ENCODE results near the gene BAHCC1. TPM values are rescaled to one million over a fixed set of nuclear protein-coding genes. Genes with fewer than 3 reads are reported as not detected.

BAHCC1 gene
- total RNA-seq, 1 donor from 2014 or later = 74.3 TPM

DNA sequence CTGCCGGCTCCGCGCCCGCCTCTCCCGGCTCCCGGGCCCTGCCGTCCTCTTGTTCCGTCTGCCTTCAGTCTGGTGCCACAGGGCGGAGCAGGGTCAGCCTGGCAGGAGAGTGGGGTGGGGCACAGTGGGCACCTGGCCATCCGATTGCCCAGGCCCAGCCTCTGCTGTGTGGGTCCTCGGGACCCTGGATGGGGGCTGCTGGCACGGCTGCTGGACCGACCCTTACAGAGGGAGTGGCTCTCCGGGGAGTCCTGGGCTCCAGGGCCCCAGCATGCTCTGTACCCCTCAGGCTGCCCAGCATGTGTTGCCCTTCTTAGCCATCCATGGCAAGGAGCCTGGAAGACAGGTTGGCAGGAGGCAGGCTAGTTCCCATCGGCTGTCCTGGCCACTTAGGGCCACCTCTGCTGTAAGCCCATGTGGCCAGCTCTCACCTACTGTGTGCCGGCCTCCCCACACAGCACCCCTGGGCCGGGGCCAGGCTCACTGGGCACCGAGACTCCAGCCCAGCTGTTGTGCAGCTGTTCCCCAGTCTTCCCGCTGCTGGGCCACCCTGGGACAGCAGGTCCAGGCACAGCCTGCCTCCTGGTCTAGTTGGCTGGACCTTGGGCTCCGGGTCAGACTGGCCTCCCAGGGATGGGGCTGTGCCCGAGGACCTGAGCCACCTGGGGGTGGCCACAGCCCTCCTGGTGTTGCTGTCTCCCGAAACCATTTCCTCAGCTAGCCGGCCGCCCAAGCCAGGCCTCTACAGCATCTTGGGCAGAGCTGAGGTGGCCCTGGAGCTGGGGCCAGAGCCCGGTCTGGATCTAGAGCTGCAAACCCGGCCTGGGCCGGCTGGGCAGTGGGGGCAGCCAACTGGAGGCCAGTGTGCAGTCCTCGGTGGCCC lies 24.9 kb downstream of the BAHCC1 start:
- TF ChIP-seq, protein P1, sequence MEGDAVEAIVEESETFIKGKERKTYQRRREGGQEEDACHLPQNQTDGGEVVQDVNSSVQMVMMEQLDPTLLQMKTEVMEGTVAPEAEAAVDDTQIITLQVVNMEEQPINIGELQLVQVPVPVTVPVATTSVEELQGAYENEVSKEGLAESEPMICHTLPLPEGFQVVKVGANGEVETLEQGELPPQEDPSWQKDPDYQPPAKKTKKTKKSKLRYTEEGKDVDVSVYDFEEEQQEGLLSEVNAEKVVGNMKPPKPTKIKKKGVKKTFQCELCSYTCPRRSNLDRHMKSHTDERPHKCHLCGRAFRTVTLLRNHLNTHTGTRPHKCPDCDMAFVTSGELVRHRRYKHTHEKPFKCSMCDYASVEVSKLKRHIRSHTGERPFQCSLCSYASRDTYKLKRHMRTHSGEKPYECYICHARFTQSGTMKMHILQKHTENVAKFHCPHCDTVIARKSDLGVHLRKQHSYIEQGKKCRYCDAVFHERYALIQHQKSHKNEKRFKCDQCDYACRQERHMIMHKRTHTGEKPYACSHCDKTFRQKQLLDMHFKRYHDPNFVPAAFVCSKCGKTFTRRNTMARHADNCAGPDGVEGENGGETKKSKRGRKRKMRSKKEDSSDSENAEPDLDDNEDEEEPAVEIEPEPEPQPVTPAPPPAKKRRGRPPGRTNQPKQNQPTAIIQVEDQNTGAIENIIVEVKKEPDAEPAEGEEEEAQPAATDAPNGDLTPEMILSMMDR (conservative IDR thresholded peaks at IDR 0.05) = no peak
- Mint-ChIP-seq H3K9me3 (no peaks in the 10 kb centered on the region), H3K27ac (no peak overlapping the region), H3K4me1 (ENCODE audit: unreplicated experiment) (peaks cover 11% of the 10 kb centered on the region), H3K4me3 (no peak overlapping the region), H3K36me3 (no peaks in the 10 kb centered on the region), H3K27me3 (no peaks in the 10 kb centered on the region)
- no peak for DNase-seq (ENCODE audit: extremely low spot score, unreplicated experiment)

DNA sequence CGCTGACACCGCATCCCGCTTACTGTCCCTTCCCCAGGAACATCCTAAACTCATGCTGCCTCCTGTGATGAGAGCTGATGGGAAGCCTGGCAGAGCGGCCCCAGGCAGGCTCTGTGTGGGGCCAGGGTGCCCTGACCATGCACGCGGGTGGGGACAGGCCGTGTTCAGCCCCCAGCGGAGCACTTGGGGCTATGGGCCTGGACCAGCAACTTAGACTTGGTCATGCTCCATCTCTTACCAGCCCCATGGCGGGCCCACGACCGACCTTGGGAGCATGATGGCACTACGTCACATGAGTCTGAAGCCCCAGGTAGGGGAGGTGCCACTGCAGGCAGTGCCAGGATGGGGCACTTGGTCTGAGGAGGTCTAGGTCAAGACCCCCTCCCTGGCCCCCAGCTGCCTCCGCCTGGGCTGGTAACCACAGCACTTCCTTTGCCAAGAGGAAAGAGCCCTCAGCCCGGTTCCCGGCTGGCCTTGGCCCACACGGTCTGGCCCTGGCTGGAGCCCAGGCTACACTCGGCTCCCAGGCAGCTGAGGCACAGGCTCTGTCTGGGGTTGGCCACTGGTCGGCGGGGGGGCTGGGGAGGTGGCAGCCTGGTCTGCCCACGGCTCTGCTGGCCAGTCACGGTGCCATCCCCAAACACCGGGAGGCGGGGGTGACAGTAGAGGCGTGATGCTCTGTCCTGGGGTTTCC lies 25.7 kb downstream of the BAHCC1 start:
- Mint-ChIP-seq H3K4me3 (no peak overlapping the region), H3K4me1 (ENCODE audit: unreplicated experiment) (peaks cover 8% of the 10 kb centered on the region), H3K27me3 (no peaks in the 10 kb centered on the region), H3K36me3 (no peaks in the 10 kb centered on the region), H3K9me3 (no peaks in the 10 kb centered on the region), H3K27ac (no peak overlapping the region)
- DNase-seq (ENCODE audit: extremely low spot score, unreplicated experiment) = no peak
- TF ChIP-seq, protein P1 (conservative IDR thresholded peaks at IDR 0.05) = no peak

DNA sequence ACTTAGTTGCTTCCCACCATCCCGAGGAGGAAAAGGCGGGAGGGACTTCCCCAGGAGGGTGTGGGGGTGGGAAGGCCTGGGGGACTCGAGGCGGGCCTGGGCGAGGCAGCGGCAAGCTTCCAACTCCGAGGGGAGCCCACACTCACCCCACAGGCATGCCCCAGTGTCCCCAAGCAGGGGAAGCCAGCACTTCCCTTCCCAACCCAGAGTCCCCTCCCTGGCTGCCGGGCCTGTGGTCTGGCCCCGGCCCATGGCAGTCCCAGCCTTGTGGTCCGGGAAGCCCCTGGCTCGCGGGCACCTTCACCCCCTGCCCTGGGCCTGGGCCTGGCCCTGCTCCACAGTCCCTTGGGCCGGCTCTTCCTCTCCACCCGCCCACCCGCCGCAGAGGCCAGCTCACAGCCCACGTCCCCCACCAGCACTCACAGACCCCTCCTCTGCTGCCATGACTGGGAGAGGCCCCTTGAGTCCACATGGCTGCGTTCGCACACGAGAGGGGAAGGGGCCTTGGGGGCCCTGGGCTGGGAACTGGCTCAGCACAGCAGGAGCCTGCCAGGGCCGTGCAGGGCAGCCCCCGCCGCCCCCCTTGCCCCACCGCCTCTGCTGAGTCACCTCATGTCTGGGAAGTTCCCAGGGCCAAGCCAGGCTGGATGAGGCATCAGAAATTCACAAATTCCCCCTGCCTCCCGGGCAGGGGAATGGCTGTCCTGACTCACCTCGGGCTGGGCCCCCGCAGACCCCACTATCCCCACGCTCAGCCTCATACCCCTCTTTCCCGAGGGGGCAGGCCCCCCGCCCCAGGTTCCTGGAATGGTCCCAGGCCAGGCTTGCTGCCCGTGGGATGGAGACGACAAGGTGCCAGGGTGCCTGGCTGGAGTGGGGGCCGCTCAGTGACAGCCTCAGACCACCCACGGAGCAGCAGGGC lies 27.8 kb downstream of the BAHCC1 start:
- H3K4me1 Mint-ChIP-seq (ENCODE audit: unreplicated experiment) = no peaks in the 10 kb centered on the region
- H3K27ac Mint-ChIP-seq = no peak overlapping the region

DNA sequence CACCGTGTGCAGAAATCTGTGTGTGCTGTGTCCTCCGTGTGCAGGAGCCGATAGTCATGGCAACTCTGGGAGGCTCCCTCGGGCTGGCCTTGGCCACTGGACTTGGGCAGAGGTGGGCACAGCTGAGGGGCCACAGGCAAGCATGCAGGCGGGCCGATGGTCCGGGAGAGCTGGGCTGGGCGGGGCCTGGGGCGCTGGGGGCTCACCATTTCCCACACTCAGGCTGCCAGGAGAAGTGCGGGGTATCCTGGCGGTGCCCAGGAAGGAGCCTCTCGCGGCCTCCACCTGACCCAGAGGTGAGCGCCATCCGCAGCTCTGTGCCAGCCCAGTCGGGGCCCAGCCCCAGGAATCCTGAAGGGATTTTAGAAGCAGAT lies 28.4 kb downstream of the BAHCC1 start:
- Mint-ChIP-seq H3K36me3 (no peaks in the 10 kb centered on the region), H3K4me3 (no peak overlapping the region), H3K27ac (no peak overlapping the region), H3K27me3 (no peaks in the 10 kb centered on the region), H3K9me3 (no peaks in the 10 kb centered on the region), H3K4me1 (ENCODE audit: unreplicated experiment) (no peaks in the 10 kb centered on the region)
- no peak for DNase-seq (ENCODE audit: extremely low spot score, unreplicated experiment)
- TF ChIP-seq, protein P1 (conservative IDR thresholded peaks at IDR 0.05) = no peak

More for the DNA sequence above, 27.8 kb downstream of the BAHCC1 start:
- Mint-ChIP-seq H3K9me3 (no peaks in the 10 kb centered on the region), H3K4me3 (no peak overlapping the region), H3K27me3 (no peaks in the 10 kb centered on the region), H3K36me3 (no peaks in the 10 kb centered on the region)
- DNase-seq (ENCODE audit: extremely low spot score, unreplicated experiment) = no peak
- TF ChIP-seq, protein P1 (conservative IDR thresholded peaks at IDR 0.05) = no peak
